Tongue (tissue), 2 donors: ENCODE data around the gene ATXN2. TPM values are rescaled to one million over a fixed set of nuclear protein-coding genes. Genes with fewer than 3 reads are reported as not detected.
"Not testable (repeated sequence)": the region's sequence is repeated elsewhere in the genome, so short reads cannot be mapped to it uniquely, and the experiment has no call there.

ENCODE experiments used
- DNase-seq: peaks from one replicate; pipeline ENCODE4 v3.0.0-alpha.2; 2015
- total RNA-seq: library from RNA; depleted of rRNA; stranded (reverse); fragments of >200 nt; gene quantifications from one replicate; pipeline ENCODE4 v1.2.3, GENCODE V29; 2014

ATXN2 gene
- total RNA-seq, 1 donor from 2014 or later: 51.4 TPM

DNA sequence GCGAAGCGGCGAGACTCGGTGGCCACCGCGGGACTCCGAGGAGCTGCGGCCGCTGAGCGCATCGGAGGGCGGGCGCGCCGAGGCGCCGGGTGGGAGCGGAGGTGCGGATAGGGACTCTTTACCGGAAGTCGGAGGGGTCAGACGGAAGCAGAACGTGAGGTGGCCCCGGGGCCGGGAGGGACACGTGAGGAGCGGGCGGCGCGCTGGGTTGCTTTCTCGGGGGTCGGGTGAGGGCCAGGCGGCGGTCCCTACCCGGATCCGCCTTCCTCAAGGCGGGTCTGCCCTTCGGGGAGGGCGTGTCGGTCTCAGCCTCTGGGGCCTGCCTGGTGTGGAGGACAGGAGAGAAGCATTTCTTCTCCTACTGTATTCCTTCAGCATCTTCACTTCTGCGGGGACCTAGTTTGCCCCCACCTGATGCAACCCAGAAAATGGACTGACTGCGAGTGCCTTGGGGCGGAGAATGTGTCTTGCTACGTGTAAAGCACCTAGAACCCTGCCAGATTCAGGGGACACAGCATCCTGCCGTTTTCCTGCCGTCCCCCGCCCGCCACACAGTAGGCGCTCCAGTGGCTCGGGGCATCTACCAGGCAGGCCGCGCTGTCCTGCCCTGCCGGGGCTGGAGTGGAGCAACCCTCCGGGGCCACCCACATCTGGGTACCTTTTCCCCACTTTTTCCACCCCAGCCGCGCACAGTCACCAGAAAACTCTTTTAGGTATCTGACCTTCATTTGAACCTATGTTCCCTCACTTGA lies 514 bp upstream of the ATXN2 start:
- peak; percentile 96 for DNase-seq

DNA sequence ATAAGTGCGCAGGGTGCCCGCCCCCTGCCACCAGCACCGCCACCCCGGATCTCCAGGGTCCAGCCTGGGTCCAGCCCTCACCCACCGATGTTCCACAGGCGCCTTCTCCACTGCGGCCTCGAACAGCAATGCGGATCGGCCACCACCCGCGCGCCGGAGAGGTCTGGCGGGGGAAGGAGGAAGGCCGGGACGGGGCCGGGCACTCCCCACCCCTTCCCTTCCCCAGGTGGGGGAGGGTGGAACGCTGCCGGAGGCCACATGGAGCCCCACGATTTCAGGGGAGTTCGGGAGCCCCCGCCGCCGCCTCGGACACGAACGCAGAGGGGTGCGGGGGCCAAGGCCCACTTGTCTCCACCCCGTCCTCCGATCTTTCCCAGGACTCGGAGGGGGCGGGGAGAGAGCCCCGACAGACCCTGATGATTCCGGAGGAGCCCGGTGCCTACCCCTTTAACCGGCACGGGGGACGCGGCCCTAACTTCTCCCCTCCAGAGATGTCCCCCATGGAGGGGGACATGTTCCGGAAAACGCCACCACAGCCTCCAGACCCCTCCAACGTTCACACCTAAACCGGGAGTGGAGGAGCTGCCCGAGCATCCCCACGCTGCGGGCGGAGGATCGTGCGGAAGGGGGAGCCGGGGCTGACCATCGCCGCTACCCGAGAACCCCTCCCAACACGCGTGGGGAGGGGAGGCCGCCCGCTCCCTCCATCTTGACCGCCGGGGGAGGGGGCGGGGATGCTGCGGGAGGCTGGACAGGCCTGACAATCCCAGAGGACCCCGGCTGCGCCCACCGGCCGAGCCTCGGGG lies 1.1 kb downstream of the ATXN2 start:
- peak; percentile 62 for DNase-seq

DNA sequence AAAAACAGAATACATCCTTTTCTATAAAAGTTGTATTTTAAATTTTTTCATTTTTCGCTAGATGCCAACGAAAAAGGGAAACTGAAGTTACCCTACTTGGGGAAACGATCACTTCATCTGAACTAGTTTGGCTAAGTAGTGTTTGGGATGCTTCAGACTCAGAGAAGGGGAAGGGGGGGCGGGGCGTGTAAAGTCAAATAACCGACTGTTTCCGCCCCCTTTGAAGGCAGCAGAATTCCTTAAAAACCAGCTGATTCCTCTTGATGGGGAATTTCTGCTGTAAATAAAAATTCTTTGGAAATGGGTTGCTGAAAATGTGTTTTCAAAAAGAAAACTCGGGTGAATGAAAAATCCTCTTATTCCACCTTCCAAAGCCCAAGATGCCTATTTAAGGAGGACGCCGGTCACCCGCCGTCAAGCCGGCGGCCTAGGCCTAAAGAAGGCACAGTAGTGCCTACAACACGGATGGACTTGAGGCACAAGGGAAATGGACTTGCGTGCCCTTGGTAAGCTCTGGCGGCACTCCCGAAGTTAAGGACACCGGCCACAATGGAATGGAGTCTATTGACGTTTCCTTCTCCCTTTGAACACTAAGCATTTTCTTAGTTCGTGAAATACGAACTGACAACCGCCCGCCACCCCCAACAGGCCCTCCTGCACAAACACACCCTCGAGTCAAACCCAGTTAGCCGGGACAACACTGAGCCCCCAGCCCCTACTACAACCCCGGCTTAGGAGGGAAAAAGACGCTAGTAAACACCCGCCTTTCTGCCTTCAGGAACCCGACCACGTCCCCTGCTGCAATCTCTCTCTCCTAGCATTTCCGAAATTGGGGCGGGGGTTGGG lies 1.9 kb downstream of the ATXN2 start:
- DNase-seq: peak; percentile 63

DNA sequence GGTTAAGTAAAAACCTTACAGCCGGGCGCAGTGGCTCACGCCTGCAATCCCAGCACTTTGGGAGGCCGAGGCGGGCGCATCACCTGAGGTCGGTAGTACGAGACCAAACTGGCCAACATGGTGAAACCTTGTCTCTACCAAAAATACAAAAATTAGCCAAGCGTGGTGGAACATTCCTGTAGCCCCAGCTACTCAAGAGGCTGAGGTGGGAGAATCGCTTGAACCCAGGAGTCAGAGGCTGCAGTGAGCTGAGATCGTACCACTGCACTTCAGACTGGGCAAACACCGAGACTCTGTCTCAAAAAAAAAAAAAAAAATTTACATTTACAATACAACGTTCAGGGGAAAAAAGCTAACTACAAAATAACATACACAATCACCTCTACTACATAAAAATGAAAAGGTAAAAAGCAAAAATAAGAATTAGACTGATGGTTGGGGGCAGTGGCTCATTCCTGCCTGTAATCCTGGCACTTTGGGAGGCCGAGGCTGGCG lies 3.7 kb downstream of the ATXN2 start:
- DNase-seq: not testable (repeated sequence)

DNA sequence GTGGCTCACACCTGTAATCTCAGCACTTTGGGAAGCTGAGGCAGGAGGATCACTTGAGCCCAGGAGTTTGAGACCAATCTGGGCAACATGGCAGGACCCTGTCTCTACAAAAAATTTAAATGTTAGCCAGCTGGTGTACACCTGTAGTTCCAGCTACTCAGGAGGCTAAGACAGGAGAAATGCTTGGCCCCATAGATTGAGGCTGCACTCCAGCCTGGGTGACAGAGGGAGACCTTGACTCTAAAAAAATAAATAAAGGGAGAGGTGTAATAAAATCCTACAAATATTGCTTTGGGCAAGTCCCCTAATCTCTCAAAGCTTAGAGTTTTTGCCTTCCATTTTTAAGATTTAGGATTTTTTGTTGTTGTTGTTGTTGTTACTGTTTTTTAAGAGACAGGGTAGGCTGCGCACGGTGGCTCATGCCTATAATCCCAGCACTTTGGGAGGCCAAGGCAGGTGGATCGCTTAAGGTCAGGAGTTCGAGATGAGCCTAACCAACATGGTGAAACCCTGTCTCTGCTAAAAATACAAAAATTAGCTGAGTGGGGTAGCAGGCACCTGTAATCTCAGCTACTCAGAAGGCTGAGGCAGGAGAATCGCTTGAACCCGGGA lies 7.6 kb downstream of the ATXN2 start:
- DNase-seq: not testable (repeated sequence)

DNA sequence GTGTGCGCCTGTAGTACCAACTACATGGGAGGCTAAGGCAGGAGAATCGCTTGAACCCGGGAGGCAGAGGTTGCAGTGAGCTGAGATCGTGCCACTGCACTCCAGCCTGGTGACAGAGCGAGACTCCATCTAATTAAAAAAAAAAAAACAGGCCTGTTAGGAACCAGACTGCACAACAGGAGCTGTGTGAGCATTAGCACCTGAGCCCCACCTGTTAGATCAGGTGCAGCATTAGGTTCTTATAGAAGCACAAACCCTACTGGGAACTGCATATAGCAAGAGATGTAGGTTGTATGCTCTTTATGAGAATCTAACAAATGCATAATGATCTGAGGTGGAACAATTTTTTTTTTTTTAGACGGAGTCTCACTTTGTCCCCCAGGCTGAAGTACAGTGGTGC lies 8.6 kb downstream of the ATXN2 start:
- no peak for DNase-seq

DNA sequence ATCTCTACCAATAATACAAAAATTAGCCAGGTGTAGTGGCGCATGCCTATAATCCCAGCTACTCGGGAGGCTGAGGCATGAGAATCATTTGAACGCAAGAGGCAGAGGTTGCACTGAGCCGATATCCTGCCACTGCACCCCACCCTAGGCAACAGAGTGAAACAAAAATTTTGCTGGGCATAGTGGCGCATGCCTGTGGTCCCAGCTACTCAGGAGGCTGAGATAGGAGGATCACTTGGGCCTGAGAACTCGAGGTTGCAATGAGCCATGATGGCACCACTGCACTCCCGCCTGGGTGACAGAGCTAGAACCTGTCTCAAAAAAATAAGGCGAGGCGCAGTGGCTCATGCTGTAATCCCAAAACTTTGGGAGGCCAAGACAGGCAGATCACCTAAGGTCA lies 9.5 kb downstream of the ATXN2 start:
- no peak for DNase-seq

DNA sequence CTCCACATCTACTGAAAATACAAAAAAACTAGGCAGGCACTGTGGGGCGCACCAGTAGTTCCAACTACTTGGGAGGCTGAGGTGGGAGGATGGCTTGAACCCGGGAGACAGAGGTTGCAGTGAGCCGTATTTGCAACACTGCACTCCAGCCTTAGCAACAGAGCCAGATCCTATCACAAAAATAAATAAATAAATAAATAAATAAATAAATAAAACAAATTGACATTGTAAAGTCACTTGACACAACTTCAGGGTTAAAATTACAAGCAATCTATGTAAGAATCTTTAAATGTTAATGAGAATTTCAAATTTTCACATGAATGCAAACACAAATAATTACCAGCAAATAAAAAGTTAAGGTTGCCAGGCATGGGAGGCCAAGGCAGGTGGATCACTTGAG lies 11.1 kb downstream of the ATXN2 start:
- DNase-seq: no peak

DNA sequence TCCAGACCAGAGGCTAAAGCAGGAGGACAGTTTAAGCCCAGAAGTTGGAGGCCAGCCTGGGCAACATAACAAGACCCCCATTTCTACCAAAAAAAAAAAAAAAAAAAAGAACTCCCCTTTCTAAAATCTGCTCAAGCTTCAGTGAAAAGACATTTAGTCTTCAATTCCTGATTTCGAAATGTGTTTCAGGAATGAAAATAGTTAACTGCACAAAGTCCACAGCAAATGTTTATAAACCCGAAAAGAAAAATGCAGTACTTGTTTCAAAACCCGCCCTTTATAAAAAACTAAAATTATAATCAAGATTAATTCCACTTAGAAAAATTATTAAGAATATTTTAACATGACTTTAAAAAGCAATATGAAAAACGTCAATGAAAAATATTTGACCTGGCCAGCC lies 12.1 kb downstream of the ATXN2 start:
- no peak for DNase-seq

DNA sequence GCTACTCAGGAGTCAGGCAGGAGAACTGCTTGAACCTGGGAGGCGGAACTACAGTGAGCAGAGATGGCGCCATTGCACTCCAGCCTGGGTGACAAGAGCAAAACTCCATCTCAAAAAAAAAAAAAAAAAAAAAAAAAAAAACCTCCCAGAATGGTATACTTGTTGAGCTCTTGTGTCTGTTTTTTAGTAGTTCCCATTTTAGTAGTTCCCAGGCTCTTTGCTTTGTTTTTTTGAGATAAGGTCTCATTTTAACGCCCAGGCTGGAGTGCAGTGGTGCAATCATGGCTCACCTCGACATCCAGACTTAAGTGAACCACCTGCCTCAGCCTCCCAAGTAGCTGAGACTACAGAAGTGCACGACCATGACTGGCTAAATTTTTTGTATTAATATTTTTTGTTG lies 13.4 kb downstream of the ATXN2 start:
- no peak for DNase-seq

DNA sequence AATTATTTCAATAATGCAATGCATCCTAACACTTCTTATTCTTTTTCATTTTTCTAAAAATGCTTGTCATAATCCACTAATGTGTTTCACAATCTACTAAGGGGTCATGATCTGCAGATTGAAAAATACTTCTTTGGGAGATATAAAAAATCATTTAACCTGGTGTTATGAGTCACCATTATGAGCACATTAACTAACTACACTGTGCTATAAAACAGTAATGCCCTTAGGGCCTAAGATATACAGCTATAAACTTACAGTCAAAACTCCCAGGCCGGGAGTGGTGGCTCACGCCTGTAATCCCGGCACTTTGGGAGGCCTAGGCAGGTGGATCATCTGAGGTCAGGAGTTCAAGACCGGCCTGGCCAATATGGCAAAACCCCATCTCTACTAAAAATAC lies 14.2 kb downstream of the ATXN2 start:
- DNase-seq: no peak

DNA sequence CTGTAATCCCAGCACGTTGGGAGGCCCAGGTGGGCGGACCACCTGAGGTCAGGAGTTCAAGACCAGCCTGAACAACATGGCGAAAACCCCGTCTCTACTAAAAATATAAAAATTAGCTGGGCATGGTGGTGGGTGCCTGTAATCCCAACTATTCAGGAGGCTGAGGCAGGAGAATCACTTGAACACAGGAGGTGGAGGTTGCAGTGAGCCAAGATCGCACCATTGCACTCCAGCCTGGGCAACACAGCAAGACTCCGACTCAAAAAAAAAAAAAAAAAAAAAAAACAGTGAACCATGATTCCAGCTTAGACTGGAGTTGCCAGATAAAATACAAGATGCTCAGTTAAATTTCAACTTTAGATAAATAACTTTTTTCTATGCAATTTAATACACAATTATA lies 15.6 kb downstream of the ATXN2 start:
- not testable (repeated sequence) for DNase-seq

DNA sequence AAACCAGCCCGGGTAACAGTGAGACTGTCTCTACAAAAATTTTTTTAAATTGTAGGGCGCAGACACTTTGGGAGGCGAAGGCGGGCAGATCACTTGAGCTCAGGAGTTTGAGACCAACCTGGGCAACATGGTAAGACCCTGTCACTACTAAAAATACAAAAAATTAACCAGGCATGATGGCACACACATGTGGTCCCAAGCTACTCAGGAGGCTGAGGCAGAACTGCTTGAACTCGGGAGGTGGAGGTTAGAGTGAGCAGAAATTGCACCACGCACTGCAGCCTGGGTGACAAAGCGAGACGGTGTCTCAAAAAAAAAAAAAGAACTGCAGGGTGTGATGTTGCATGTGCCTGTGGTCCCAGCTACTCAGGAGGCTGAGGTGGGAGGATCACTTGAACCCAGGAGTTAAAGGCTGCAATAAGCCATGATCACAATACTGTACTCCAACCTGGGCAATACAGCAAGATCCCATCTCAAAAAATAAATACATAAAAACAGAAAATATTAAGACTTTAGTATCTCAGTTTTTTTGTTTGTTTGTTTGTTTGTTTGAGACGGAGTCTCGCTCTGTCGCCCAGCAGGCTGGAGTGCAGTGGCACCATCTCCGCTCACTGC lies 16.9 kb downstream of the ATXN2 start:
- no peak for DNase-seq

DNA sequence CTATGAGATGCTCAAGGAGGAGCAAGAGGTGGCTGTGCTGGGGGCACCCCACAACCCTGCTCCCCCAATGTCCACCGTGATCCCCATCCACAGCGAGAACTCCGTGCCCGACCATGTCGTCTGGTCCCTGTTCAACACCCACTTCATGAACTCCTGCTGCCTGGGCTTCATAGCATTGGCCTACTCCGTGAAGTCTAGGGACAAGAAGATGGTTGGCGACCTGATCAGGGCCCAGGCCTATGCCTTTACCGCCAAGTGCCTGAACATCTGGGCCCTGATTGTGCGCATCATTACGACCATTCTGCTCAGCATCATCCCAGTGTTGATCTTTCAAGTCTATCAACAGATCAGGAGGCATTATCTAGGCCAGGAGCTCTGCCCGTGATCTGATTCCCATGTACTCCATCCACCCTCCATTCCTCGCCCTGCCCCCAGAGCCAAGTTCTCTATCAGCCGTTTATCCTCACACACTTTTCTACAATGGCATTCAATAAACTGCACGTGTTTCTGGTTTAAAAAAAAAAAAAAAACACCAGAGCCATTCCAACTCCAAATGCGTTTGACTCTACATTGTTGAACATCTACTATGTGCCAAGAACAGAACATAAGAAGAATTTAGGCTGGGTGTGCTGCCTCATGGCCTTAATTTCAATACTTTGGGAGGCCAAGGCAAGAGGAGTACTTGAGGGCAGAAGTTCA lies 17.5 kb downstream of the ATXN2 start:
- DNase-seq: no peak

DNA sequence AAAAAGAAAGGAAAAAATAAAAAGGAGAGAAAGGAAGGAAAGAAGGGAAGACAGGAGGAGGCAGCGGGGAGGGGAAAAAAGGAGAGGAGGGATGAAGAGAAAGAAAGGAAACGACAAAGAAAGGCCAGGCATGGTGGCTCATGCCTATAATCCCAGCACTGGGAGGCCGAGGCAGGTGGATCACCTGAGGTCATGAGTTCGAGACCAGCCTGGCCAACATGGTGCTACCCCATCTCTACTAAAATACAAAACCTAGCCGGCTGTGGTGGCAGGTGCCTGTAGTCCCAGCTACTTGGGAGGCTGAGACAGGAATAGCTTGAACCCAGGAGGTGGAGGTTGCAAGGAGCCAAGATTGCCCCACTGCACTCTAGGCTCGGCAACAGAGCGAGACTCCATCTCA lies 18.4 kb downstream of the ATXN2 start:
- no peak for DNase-seq

DNA sequence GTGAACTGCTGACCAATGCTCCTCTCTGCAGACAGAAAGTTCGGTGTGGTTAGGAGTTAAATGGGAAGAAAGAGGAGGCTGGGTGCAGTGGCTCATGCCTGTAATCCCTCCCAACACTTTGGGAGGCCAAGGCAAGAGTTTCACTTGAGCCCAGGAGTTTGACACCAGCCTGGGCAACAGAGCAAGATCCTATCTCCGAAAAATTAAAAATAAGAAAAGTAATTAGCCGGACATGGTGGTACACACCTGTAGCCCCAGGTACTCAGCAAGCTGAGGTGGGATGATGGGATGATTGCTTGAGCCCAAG lies 19.0 kb downstream of the ATXN2 start:
- DNase-seq: no peak

DNA sequence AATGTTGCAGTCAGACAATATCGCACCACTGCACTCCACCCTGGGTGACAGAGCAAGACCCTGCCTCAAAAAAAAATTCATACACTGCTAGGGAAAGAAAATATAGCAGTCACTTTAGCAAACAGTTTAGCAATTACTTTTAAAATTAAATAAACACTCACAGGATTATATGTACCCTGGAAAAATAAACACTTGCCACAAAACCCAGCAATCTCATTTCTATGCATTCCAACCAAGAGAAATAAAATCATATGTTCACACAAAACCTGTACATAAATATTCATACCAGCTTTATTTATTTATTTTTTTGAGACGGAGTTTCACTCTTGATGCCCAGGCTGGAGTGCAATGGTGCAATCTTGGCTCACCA lies 20.2 kb downstream of the ATXN2 start:
- DNase-seq: no peak

DNA sequence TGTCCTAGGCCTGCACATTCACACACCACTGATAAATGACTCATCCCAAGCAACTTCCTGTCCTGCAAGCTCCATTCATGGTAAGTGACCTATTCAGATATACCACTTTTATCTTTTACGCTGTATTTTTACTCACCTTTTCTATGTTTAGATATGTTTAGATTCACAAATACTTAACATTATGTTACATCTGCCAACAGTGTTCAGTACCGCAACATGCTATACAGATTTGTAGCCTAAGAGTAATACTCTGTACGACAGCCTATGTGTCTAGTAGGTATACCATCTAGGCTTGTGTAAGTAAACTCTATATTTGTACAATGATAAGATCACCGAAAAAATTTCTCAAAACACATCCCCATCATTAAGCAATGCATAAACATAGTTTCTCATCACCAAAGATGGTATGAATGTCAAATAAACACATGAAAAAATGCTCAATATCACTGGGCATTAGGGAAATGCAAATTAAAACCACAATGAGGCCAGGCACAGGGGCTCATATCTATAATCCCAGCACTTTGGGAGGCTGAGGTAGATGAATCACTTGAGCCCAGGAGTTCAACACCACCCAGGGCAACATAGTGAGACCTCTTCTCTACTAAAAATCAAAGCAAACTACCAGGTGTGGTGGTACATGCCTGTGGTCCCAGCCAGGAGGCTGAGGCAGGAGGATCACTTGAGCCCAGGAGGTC lies 20.7 kb downstream of the ATXN2 start:
- DNase-seq: no peak

DNA sequence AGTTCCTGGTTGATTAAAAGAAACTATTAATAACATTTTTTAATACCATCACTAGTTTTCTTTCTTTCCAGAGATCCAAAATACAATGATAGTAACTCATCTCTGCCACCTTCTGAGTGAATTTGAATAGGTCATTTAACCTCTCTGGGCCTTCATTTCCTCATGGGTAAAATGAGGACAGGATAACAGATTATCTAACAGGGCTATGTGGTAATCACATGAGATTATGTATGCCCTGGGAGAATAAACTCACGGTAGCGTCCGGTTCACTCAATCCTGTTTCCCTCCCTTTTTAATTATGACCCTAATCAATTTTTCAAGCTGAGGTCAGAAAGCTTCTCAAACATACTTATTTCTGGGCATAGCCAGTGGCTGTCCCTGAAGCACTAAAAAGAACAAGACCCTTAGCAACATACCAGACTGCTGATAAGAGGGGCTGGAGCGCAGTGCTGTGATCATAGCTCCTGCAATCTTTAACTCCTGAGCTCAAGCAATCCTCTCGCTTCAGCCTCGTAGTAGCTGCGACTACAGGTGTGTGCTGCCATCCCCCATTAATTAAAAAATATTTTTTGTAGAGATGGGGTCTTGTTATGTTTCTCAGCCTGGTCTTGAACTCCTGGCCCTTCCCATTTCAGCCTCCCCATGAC lies 24.2 kb downstream of the ATXN2 start:
- no peak for DNase-seq

DNA sequence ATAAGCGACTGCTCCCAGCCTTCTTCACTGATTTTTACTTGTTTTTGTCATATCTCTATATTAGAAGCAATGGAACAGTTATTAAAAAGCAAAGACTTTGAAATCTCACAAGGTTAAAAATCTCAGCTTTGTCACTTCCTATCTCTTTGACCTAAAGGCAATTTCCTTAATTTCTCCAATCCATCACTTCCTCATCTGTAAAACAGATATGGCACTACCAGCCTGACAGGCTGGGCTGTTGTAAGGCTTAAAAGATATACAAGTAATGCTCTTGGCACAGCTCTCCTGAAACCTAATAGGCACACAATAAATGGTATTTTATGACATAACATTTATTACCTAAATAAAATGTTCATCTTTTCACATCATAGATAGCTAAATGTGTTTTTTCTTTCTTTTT lies 25.6 kb downstream of the ATXN2 start:
- no peak for DNase-seq
